Right renal cortex interstitium (tissue), 3 donors: ENCODE data around the gene RIMS4. TPM values are rescaled to one million over a fixed set of nuclear protein-coding genes. Genes with fewer than 3 reads are reported as not detected.

Experiments
- DNase-seq, 3 donors: peaks; one replicate each; pipeline ENCODE4 v3.0.0-alpha.2; 2013; ENCODE audit warnings: low read depth in 3 of 3, low spot score in 2 of 3
- polyA plus RNA-seq, 3 donors: library from polyadenylated mRNA; unstranded; fragments of 120-200 nt; gene quantifications; one replicate each; pipeline ENCODE4 v1.2.1, GENCODE V29; 2013; ENCODE audit not compliant: insufficient read length in 3 of 3

RIMS4 gene
- polyA plus RNA-seq, 3 donors = 0.53 to 0.69 (median 0.61) TPM

GRCh38 chr20:44796758-44797457 is 13.4 kb downstream of the RIMS4 start:
- no peak for DNase-seq

- DNase-seq = no peak
These were observed 14.0 kb downstream of the RIMS4 start for GRCh38 chr20:44796311-44796710.

- DNase-seq = no peak
These were observed 14.5 kb downstream of the RIMS4 start for GRCh38 chr20:44795836-44796235.

GRCh38 chr20:44792796-44793195 is 17.6 kb downstream of the RIMS4 start:
- DNase-seq = no peak

- DNase-seq = no peak
These were observed 19.5 kb downstream of the RIMS4 start for GRCh38 chr20:44790638-44791393.

GRCh38 chr20:44788706-44789456 is 21.5 kb downstream of the RIMS4 start:
- DNase-seq = no peak

- DNase-seq = no peak
These were observed 23.0 kb downstream of the RIMS4 start for GRCh38 chr20:44787299-44787698.

GRCh38 chr20:44785768-44786167 is 24.6 kb downstream of the RIMS4 start:
- DNase-seq = no peak

GRCh38 chr20:44784688-44785087 is 25.7 kb downstream of the RIMS4 start:
- no peak for DNase-seq

GRCh38 chr20:44781791-44782190 is 28.6 kb downstream of the RIMS4 start:
- DNase-seq = no peak

- DNase-seq = no peak
These were observed 29.2 kb downstream of the RIMS4 start for GRCh38 chr20:44781118-44781517.

- peak; percentile 47 to 63 (median 50) for DNase-seq
These were observed 30.1 kb downstream of the RIMS4 start for GRCh38 chr20:44780226-44780625.

GRCh38 chr20:44776980-44777379 is 33.4 kb downstream of the RIMS4 start:
- DNase-seq = peak; percentile 9 to 40 (median 12)

GRCh38 chr20:44773070-44773829 is 37.1 kb downstream of the RIMS4 start:
- no peak for DNase-seq

- no peak for DNase-seq
These were observed 37.7 kb downstream of the RIMS4 start for GRCh38 chr20:44772636-44773035.

GRCh38 chr20:44771172-44771535 is 39.2 kb downstream of the RIMS4 start:
- no peak for DNase-seq

GRCh38 chr20:44770484-44771171 is 39.7 kb downstream of the RIMS4 start:
- DNase-seq = no peak

GRCh38 chr20:44769481-44769863 is 40.9 kb downstream of the RIMS4 start:
- DNase-seq = no peak

GRCh38 chr20:44768854-44769480 is 41.4 kb downstream of the RIMS4 start:
- no peak for DNase-seq

- no peak for DNase-seq
These were observed 42.1 kb downstream of the RIMS4 start for GRCh38 chr20:44768256-44768655.
